Fibroblast of the conjunctiva (primary cell): Measurements from ENCODE around the gene LAMA3.
"Not testable (repeated sequence)": the region's sequence is repeated elsewhere in the genome, so short reads cannot be mapped to it uniquely, and the experiment has no call there.

ENCODE experiments used
- DNase-seq: peaks from one replicate; pipeline ENCODE4 v3.0.0-alpha.2; 2010; ENCODE audit warnings: low read depth

Gene LAMA3

GRCh38 chr18:23703057-23703986 is 14.1 kb downstream of the LAMA3 start:
- DNase-seq = peak; percentile 69

GRCh38 chr18:23703987-23704384 is 14.7 kb downstream of the LAMA3 start:
- DNase-seq = no peak

GRCh38 chr18:23704806-23705205 is 15.6 kb downstream of the LAMA3 start:
- no peak for DNase-seq

DNA sequence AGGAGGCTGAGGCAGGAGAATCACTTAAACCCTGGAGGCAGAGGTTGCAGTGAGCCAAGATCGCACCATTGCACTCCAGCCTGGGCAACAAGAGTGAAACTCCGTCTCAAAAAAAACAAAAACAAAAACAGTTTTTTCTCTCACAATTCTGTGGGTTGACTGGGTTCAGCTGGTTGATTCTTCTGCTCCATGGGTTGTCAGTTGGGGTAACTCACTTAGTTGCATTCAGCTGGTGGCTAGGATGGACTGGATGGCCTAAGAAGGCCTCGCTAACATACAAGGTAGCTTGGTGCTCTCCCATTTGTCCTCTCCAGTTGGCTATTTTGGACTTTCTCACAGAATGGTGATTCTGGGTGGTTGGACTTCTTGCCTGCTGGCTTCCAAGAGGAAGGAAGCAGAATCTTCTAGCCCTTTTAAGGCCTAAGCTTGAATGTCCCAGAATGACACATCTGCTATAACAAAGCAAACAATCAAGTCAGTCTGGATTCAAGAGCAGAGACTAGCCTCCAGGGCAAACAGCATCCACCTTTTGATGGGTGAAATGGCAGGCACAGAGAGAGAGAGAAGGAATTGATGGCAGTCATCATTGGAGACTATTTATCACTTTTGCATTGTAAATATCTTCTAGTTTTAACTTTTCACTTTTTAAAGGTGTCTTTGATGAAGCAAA is 17.9 kb downstream of the LAMA3 start:
- DNase-seq = no peak

DNA sequence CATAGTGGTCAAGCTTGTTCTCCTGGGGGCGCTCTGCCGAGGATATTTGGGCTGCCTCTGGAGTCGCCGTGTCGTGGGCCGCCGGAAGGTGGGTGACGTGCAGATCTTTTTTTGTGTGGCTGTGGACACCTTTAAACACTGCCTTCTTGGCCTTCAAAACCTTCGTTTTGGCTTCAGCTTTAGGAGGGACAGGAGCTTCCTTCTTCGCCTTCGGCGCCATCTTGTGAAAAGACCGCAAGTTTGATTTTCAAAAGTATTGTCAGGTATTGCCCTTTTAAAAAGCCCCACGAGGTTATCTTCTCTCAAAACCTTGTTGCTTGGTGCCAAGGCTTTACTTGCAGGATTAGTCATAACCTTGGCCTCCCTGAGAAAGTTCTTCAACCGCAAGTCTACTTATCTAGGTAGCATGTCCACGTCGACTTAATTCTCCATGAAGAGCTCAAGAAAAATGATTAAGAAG is 20.8 kb downstream of the LAMA3 start:
- DNase-seq = no peak

GRCh38 chr18:23710946-23711345 is 21.7 kb downstream of the LAMA3 start:
- no peak for DNase-seq

- no peak for DNase-seq
Measured at GRCh38 chr18:23711426-23711825, 22.2 kb downstream of the LAMA3 start.

GRCh38 chr18:23712445-23712844 is 23.2 kb downstream of the LAMA3 start:
- no peak for DNase-seq

- DNase-seq = no peak
Measured at GRCh38 chr18:23714576-23714975, 25.3 kb downstream of the LAMA3 start.

- not testable (repeated sequence) for DNase-seq
Measured at GRCh38 chr18:23716079-23716478, 26.8 kb downstream of the LAMA3 start.

GRCh38 chr18:23716516-23716915 is 27.3 kb downstream of the LAMA3 start:
- DNase-seq = peak; percentile 56

DNA sequence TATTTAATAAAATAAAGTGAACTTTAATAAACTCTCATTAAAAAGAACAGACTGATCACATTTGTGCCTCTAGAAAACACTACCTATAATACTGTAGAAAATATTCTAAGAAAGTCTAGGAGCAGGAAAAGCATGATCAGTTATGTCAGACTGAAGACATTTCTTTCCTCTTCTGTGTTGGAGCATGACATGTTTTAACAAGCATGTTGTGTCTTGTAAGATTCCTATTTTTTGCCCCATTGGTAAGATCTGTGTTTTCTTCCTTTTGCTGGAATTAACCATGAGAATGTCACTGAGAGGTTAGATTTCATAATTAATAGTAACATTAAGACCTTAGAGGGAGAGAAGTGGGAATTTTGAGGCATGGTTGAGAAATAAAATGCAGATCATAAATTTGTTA is 27.7 kb downstream of the LAMA3 start:
- DNase-seq = no peak

GRCh38 chr18:23718243-23718720 is 29.0 kb downstream of the LAMA3 start:
- peak; percentile 67 for DNase-seq

DNA sequence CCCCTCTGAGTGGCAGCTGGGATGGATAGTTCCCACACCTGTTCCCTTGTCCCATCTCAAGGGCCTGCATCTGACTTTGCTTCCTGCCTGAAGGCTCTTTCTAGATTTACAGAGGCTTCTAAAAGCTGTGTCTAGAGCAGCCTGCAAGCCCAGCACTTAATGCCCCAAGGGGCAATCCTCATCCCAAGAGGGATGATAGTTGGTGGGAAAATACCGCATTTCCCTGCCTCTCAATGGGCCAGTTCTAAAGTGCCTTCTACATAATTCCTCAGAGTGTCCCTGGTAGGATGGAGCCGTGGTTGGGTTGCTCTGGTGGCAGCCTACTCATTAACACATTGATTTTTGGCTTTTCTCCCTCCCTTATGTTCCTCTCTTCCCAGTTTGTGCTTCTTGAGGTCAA is 29.5 kb downstream of the LAMA3 start:
- no peak for DNase-seq

GRCh38 chr18:23719634-23720201 is 30.5 kb downstream of the LAMA3 start:
- peak; percentile 88 for DNase-seq

- DNase-seq = no peak
Measured at GRCh38 chr18:23721696-23722480, 32.6 kb downstream of the LAMA3 start.

DNA sequence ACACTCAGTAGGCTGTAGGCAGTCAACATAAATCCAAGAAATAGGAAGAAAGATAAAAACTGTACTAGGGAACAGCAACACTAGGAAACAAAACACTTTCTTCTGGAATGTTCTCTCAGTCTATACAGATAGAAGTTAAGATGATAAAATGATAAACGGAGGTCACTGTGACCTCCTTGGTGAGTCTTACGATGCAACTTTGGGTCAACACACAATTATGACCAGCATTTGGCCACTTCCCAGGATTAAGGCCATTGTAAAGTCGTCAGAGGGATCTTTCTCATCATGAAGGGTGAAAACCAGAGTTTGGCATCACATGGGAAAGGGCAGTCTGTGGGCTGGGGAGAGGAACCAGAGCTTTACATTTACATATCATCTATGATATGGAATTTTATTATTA is 33.4 kb downstream of the LAMA3 start:
- DNase-seq = no peak

DNA sequence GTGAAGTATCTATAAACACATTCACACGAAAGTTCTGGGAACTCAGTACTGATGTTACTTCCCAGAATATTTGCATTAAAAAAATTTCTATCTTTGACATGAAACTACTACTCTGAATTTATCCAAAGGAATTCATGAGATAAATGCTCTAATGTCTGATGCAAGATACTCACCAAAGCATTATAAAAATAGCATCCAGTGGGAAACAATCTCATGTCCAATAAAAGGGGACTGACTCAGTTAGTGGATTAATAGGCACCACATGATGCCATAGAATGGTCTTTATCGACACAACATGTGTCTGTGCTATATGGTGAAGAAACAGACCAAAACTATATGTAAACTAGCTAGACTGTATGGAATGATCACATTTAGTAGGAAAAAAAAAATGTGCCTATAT is 33.9 kb downstream of the LAMA3 start:
- no peak for DNase-seq

DNA sequence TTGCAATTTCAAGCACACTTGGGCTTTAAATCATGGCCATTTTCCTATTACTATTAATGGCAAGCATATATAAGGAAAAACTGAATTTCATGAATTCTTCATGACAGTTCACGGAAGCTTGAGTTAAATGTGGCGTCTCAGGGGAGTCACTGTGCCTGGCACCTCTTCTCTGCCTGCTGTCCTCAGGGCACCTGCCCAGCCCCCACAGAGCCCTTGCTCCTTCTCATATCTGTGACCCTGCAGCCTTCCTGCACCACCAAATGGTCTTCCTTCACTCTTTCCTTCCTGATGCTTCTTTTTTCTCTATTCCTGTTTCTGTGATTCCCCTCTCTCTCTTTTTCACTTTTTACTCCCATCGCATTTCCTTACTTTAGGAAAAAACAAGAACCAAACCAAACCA is 35.4 kb downstream of the LAMA3 start:
- no peak for DNase-seq

DNA sequence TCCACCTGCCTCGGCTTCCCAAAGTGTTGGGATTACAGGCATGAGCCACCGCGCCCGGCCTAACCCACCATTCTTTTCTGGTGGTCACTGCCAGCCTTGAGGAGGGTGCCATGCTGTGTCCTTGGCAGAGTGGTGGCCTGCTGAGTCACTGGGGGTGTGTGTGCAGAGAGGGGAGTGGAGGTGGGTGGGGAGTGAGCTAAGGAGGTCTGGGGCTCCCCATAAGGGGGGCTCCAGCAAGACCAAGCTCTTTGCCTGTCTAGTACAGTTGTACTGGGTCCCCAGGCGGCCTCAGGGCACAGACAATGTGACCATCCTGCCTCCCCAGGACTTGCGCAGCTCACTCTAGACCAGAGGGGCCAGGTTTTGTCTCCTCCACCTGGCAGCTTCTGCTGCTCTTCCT is 36.1 kb downstream of the LAMA3 start:
- DNase-seq = no peak

DNA sequence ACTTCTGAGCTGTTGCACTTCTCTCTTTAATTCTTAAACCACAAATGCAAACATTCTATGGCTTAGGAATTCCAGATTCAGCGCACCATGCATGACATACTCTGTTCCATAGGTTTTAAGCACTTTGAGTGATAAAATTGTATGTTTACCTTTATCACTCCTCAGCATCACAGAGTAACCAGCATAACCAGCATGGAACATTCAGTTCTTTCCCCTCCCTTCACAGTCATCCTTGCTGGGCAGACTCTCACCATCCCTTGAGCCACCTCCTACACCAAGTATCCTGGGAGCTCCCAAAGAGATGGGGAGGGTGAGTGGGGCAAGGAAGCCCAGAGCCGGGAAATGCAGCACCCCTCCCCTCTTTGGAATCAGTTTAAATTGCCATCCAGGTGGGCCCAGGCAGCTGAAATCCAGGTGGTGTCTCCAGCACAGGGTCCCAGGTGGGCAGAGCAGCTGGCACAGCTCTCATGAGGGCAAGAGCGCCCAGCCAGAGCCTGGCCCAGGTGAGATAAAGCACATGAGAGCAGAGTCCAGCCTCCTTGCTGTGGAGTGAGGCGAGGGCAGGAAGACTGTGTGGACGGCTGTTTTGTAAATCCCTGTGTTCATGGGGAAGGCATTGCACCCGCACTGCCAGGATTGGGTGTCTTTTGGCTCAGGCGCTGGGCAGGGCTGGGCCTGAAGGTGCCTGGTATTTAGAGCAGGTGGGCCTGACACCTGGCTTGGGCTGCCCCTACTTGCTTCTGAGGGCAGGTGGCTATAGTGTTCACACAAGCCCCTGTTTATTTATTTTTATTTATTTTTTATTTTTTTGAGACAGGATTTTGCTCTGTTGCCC is 36.8 kb downstream of the LAMA3 start:
- DNase-seq = no peak
